ENCODE measurements around the gene GRPEL1.

The GRPEL1 gene

GRCh38 chr4:7043284-7044136 lies 24.4 kb downstream of the GRPEL1 start, which contains the start of gene TADA2B:
TSS of gene TADA2B (plus strand) at chr4:7043372. CDS start at chr4:7043580, 208 bp downstream.
- no peak for DNase-seq

- DNase-seq = peak; percentile 82
These were observed 25.2 kb downstream of the GRPEL1 start for GRCh38 chr4:7042503-7043283.

GRCh38 chr4:7041801-7042502 lies 25.9 kb downstream of the GRPEL1 start:
- no peak for DNase-seq

GRCh38 chr4:7041246-7041645 lies 26.6 kb downstream of the GRPEL1 start:
- DNase-seq = no peak

GRCh38 chr4:7040765-7041164 lies 27.1 kb downstream of the GRPEL1 start:
- DNase-seq = no peak

GRCh38 chr4:7037425-7037824 lies 30.4 kb downstream of the GRPEL1 start:
- DNase-seq = no peak

GRCh38 chr4:7034262-7035081 lies 33.4 kb downstream of the GRPEL1 start:
- no peak for DNase-seq

GRCh38 chr4:7032596-7032995 lies 35.3 kb downstream of the GRPEL1 start:
- no peak for DNase-seq

- no peak for DNase-seq
These were observed 36.1 kb downstream of the GRPEL1 start for GRCh38 chr4:7031558-7032449.

GRCh38 chr4:7030856-7031255 lies 37.0 kb downstream of the GRPEL1 start:
- DNase-seq = no peak

GRCh38 chr4:7029921-7030320 lies 37.9 kb downstream of the GRPEL1 start:
- no peak for DNase-seq

- no peak for DNase-seq
These were observed 38.7 kb downstream of the GRPEL1 start for GRCh38 chr4:7029212-7029611.

- DNase-seq = no peak
These were observed 40.0 kb downstream of the GRPEL1 start for GRCh38 chr4:7027913-7028312.

- DNase-seq = no peak
These were observed 40.6 kb downstream of the GRPEL1 start for GRCh38 chr4:7027284-7027683.

GRCh38 chr4:7026107-7026506 lies 41.8 kb downstream of the GRPEL1 start:
- DNase-seq = no peak

GRCh38 chr4:7025040-7025602 lies 42.7 kb downstream of the GRPEL1 start:
- DNase-seq = no peak

- no peak for DNase-seq
These were observed 43.5 kb downstream of the GRPEL1 start for GRCh38 chr4:7024336-7024890.

- no peak for DNase-seq
These were observed 44.0 kb downstream of the GRPEL1 start for GRCh38 chr4:7023901-7024300.

GRCh38 chr4:7023486-7023885 lies 44.4 kb downstream of the GRPEL1 start:
- no peak for DNase-seq

GRCh38 chr4:7021930-7022664 lies 45.8 kb downstream of the GRPEL1 start:
- no peak for DNase-seq

Data from NCI-H2029 treated with DMSO at 0.1 percent for 48 hours (cell line).